Measurements from ENCODE around the gene FDCSP. TPM values are rescaled to one million over a fixed set of nuclear protein-coding genes. Genes with fewer than 3 reads are reported as not detected.

FDCSP gene
- polyA plus RNA-seq, 1 donor from 2014 or later = not detected

DNA sequence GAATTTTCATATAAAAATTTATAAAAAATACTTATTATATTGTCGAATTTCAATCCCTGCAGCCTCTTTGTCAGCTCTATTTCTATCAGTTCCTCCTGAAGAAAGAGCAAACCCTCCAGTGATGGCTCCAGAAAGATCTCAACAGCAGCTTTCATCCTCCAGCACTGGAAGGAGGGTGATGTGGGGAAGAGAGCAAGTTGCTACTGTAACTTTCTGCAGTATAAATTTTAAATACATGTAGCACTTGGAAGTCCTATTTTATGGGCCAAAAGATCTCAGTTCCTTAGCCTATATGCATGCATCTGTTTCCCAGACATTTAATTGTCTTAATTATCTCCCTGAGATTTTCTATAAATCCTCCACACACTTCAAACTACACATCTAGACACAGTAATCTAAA is 44.1 kb upstream of the FDCSP start:
- no peaks in the 10 kb centered on the region for H3K79me2 ChIP-seq (replicated peaks; ENCODE audit: insufficient read depth, low read length)
- no peak overlapping the region for H3K4me2 ChIP-seq (ENCODE audit: low read length)
- TF ChIP-seq EP300 (conservative IDR thresholded peaks at IDR 0.05; ENCODE audit: poor library complexity, severe bottlenecking) (no peak), RAD21 (conservative IDR thresholded peaks at IDR 0.05) (no peak), SMC3 (conservative IDR thresholded peaks at IDR 0.05; ENCODE audit: poor library complexity) (no peak), POLR2AphosphoS5 (IDR thresholded peaks at IDR 0.05) (no peak), TAF1 (IDR thresholded peaks at IDR 0.05; ENCODE audit: low read depth) (no peak), EZH2 (IDR thresholded peaks at IDR 0.05; ENCODE audit: borderline replicate concordance, insufficient read depth, low read length, poor library complexity, severe bottlenecking) (no peak), MXI1 (conservative IDR thresholded peaks at IDR 0.05; ENCODE audit: poor library complexity, severe bottlenecking) (no peak)
- TF ChIP-seq, protein P1, sequence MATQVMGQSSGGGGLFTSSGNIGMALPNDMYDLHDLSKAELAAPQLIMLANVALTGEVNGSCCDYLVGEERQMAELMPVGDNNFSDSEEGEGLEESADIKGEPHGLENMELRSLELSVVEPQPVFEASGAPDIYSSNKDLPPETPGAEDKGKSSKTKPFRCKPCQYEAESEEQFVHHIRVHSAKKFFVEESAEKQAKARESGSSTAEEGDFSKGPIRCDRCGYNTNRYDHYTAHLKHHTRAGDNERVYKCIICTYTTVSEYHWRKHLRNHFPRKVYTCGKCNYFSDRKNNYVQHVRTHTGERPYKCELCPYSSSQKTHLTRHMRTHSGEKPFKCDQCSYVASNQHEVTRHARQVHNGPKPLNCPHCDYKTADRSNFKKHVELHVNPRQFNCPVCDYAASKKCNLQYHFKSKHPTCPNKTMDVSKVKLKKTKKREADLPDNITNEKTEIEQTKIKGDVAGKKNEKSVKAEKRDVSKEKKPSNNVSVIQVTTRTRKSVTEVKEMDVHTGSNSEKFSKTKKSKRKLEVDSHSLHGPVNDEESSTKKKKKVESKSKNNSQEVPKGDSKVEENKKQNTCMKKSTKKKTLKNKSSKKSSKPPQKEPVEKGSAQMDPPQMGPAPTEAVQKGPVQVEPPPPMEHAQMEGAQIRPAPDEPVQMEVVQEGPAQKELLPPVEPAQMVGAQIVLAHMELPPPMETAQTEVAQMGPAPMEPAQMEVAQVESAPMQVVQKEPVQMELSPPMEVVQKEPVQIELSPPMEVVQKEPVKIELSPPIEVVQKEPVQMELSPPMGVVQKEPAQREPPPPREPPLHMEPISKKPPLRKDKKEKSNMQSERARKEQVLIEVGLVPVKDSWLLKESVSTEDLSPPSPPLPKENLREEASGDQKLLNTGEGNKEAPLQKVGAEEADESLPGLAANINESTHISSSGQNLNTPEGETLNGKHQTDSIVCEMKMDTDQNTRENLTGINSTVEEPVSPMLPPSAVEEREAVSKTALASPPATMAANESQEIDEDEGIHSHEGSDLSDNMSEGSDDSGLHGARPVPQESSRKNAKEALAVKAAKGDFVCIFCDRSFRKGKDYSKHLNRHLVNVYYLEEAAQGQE (IDR thresholded peaks at IDR 0.05; ENCODE audit: borderline replicate concordance) = no peak
- TF ChIP-seq, protein P2, sequence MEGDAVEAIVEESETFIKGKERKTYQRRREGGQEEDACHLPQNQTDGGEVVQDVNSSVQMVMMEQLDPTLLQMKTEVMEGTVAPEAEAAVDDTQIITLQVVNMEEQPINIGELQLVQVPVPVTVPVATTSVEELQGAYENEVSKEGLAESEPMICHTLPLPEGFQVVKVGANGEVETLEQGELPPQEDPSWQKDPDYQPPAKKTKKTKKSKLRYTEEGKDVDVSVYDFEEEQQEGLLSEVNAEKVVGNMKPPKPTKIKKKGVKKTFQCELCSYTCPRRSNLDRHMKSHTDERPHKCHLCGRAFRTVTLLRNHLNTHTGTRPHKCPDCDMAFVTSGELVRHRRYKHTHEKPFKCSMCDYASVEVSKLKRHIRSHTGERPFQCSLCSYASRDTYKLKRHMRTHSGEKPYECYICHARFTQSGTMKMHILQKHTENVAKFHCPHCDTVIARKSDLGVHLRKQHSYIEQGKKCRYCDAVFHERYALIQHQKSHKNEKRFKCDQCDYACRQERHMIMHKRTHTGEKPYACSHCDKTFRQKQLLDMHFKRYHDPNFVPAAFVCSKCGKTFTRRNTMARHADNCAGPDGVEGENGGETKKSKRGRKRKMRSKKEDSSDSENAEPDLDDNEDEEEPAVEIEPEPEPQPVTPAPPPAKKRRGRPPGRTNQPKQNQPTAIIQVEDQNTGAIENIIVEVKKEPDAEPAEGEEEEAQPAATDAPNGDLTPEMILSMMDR (IDR thresholded peaks at IDR 0.05; ENCODE audit: poor library complexity, severe bottlenecking) = no peak
- H3K9ac ChIP-seq (ENCODE audit: low read length) = no peak overlapping the region
- H3K27me3 ChIP-seq (ENCODE audit: insufficient read depth, low read depth, low read length) = no peaks in the 10 kb centered on the region
- no peaks in the 10 kb centered on the region for H3F3A ChIP-seq (ENCODE audit: insufficient read depth, low read length, poor library complexity, severe bottlenecking)
- H3K4me3 ChIP-seq (ENCODE audit: low read length) = no peak overlapping the region
- no peaks in the 10 kb centered on the region for H3K9me3 ChIP-seq (ENCODE audit: low read length)
- H3K27ac ChIP-seq (ENCODE audit: low read length) = no peak overlapping the region
- H3K36me3 ChIP-seq (ENCODE audit: insufficient read depth, low read length) = no peaks in the 10 kb centered on the region
- H2AFZ ChIP-seq (ENCODE audit: low read depth, low read length) = no peak overlapping the region
- no peaks in the 10 kb centered on the region for H4K20me1 ChIP-seq (ENCODE audit: insufficient read depth)
- H3K9me2 ChIP-seq (ENCODE audit: insufficient read depth, low read length) = no peaks in the 10 kb centered on the region

DNA sequence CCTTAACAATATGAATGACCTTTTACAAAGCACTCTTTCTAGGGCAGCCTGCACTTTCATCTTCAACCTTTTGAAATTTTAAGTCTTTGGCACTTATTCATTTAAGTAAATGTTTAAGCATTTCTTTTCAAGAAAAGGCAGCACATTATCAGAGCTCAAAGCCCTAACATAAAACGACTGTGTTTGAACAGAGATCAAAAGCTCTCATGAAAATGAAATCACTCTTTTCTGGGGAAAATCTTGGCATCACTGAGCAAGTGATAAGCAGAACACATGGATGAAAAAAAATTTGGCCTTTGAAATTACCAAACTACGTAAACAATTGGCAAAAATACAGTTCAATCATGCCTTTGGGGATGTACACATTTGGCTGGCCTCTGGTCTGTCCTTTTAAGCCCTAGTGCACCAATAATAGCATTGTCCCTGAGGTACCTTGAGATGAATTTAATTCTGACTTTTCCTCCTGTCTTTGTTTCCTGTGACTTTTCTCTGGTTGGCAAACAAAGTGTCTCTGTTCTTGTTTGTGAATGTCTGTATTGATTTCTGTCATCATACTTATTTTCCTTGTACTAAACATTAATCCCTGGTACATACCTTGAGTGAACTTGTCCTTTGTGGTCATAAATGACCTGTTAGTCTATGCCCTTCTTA is 43.3 kb upstream of the FDCSP start:
- Histone ChIP-seq H3K4me2 (ENCODE audit: low read length) (no peak overlapping the region), H3K9me2 (ENCODE audit: insufficient read depth, low read length) (no peaks in the 10 kb centered on the region), H3K27me3 (ENCODE audit: insufficient read depth, low read depth, low read length) (no peaks in the 10 kb centered on the region), H4K20me1 (ENCODE audit: insufficient read depth) (no peaks in the 10 kb centered on the region), H3F3A (ENCODE audit: insufficient read depth, low read length, poor library complexity, severe bottlenecking) (no peaks in the 10 kb centered on the region), H3K79me2 (replicated peaks; ENCODE audit: insufficient read depth, low read length) (no peaks in the 10 kb centered on the region), H3K27ac (ENCODE audit: low read length) (no peak overlapping the region), H3K9me3 (ENCODE audit: low read length) (no peaks in the 10 kb centered on the region), H3K9ac (ENCODE audit: low read length) (no peak overlapping the region), H3K4me3 (ENCODE audit: low read length) (no peak overlapping the region), H2AFZ (ENCODE audit: low read depth, low read length) (no peak overlapping the region), H3K36me3 (ENCODE audit: insufficient read depth, low read length) (no peaks in the 10 kb centered on the region)
- TF ChIP-seq, protein P1 (IDR thresholded peaks at IDR 0.05; ENCODE audit: borderline replicate concordance) = no peak
- TF ChIP-seq RAD21 (conservative IDR thresholded peaks at IDR 0.05) = no peak
- TF ChIP-seq POLR2AphosphoS5 (IDR thresholded peaks at IDR 0.05) = no peak
- TF ChIP-seq, protein P2 (IDR thresholded peaks at IDR 0.05; ENCODE audit: poor library complexity, severe bottlenecking) = no peak
